Measurements from ENCODE around the gene RIN3. TPM values are rescaled to one million over a fixed set of nuclear protein-coding genes. Genes with fewer than 3 reads are reported as not detected.
A peak's percentile ranks its signal among the peaks of the same experiment; 100 is the strongest.

Gene RIN3
- polyA plus RNA-seq, 3 donors = 42.8 to 144 (median 54.6) TPM

GRCh38 chr14:92495027-92495426 lies 18.6 kb upstream of the RIN3 start:
- DNase-seq = peak; percentile 93 to 99 (median 98)
- Histone ChIP-seq H3K9me3 (replicated peaks in 1 of 2; ENCODE audit: control insufficient read depth in 1 of 2, insufficient read depth in 1 of 2, low read length in 2 of 2) (no peaks in the 10 kb centered on the region), H3K4me2 (replicated peaks; ENCODE audit: extremely low read depth, low read length, poor library complexity, severe bottlenecking) (peak overlapping the region; percentile 23), H3K79me2 (ENCODE audit: insufficient read depth, low read length) (peaks cover 20% of the 10 kb centered on the region), H3K27ac (ENCODE audit: low read depth in 1 of 2, low read length in 2 of 2) (peak overlapping the region; percentile 46 to 97), H3K9ac (ENCODE audit: insufficient read depth, low read length, poor library complexity, severe bottlenecking) (peak overlapping the region; percentile 53), H4K20me1 (ENCODE audit: insufficient read depth, low read length) (no peaks in the 10 kb centered on the region), H3K27me3 (ENCODE audit: control insufficient read depth in 2 of 2, insufficient read depth in 2 of 2, low read length in 2 of 2) (no peaks in the 10 kb centered on the region), H3K36me3 (replicated peaks in 1 of 2; ENCODE audit: control insufficient read depth in 1 of 2, insufficient read depth in 2 of 2, low read length in 2 of 2) (peaks cover 22 to 55% of the 10 kb centered on the region in 2 donors), H3K4me3 (replicated peaks in 1 of 3; ENCODE audit: low read depth in 2 of 3, low read length in 3 of 3) (peak overlapping the region in 1 of 3 experiments; percentile 29), H3K4me1 (ENCODE audit: control insufficient read depth in 1 of 2, insufficient read depth in 2 of 2, low read length in 2 of 2) (peaks cover 64 to 74% of the 10 kb centered on the region in 2 donors), H2AFZ (ENCODE audit: insufficient read depth, low read depth, low read length, poor library complexity, severe bottlenecking) (no peak overlapping the region)
- Mint-ChIP-seq H3K4me1 (peaks cover 68% of the 10 kb centered on the region), H3K27ac (peak overlapping the region; percentile 93 to 99 (median 98)), H3K36me3 (peaks cover 75 to 88% of the 10 kb centered on the region in 2 donors), H3K9me3 (peaks cover 0 to 3% (median 0%) of the 10 kb centered on the region in 7 donors), H3K4me3 (peak overlapping the region in 1 of 2 donors; percentile 35), H3K27me3 (ENCODE audit: low read depth in 3 of 3) (peaks cover 0 to 11% (median 6%) of the 10 kb centered on the region in 3 donors)
- TF ChIP-seq, protein P1, sequence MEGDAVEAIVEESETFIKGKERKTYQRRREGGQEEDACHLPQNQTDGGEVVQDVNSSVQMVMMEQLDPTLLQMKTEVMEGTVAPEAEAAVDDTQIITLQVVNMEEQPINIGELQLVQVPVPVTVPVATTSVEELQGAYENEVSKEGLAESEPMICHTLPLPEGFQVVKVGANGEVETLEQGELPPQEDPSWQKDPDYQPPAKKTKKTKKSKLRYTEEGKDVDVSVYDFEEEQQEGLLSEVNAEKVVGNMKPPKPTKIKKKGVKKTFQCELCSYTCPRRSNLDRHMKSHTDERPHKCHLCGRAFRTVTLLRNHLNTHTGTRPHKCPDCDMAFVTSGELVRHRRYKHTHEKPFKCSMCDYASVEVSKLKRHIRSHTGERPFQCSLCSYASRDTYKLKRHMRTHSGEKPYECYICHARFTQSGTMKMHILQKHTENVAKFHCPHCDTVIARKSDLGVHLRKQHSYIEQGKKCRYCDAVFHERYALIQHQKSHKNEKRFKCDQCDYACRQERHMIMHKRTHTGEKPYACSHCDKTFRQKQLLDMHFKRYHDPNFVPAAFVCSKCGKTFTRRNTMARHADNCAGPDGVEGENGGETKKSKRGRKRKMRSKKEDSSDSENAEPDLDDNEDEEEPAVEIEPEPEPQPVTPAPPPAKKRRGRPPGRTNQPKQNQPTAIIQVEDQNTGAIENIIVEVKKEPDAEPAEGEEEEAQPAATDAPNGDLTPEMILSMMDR (IDR thresholded peaks at IDR 0.05) = no peak
- intact Hi-C loops (cut with micrococcal nuclease) = no loop called here
- WGBS (ENCODE audit: insufficient coverage) = no CpG with 5 or more reads among the region's 6 CpGs

DNA sequence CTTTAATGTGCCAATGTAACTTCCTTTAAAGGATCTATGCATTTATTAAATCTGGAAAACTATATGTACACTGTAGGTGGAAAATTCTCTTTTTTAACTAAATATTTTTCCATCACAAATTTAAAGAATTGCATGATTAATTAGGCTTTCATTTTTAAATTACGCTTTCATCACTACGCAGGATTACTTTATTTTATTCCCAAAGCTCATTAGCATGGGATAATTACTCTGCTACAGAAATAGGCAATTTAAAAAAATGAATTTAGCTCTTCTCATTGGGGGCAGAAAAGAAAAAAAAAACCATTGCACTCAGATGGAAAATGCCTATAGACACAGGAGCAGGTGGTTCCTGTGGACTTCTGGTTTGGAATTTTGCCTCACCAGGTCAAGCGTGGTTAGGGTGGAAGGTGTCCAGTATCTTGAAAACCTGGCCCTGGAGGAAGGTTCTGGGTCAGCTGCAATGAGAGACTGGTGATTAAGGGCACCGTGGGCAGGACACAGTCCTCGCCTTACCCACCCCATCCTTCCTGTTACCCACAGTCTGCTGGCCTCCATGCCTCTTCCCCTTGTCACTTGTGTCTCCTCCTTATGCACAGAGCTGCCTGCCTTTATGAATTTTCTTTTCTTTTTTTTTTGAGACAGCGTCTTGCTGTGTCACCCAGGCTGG lies 17.3 kb upstream of the RIN3 start:
- Histone ChIP-seq H3K79me2 (ENCODE audit: insufficient read depth, low read length) (peaks cover 11% of the 10 kb centered on the region), H2AFZ (ENCODE audit: insufficient read depth, low read depth, low read length, poor library complexity, severe bottlenecking) (no peak overlapping the region), H3K9me3 (replicated peaks in 1 of 2; ENCODE audit: control insufficient read depth in 1 of 2, insufficient read depth in 1 of 2, low read length in 2 of 2) (no peaks in the 10 kb centered on the region), H3K4me1 (ENCODE audit: control insufficient read depth in 1 of 2, insufficient read depth in 2 of 2, low read length in 2 of 2) (peaks cover 51 to 61% of the 10 kb centered on the region in 2 donors), H3K27ac (ENCODE audit: low read depth in 1 of 2, low read length in 2 of 2) (peak overlapping the region in 1 of 2 donors; percentile 97), H3K9ac (ENCODE audit: insufficient read depth, low read length, poor library complexity, severe bottlenecking) (no peak overlapping the region), H3K27me3 (ENCODE audit: control insufficient read depth in 2 of 2, insufficient read depth in 2 of 2, low read length in 2 of 2) (no peaks in the 10 kb centered on the region), H3K36me3 (replicated peaks in 1 of 2; ENCODE audit: control insufficient read depth in 1 of 2, insufficient read depth in 2 of 2, low read length in 2 of 2) (peaks cover 21 to 57% of the 10 kb centered on the region in 2 donors), H3K4me3 (replicated peaks in 1 of 3; ENCODE audit: low read depth in 2 of 3, low read length in 3 of 3) (no peak overlapping the region), H3K4me2 (replicated peaks; ENCODE audit: extremely low read depth, low read length, poor library complexity, severe bottlenecking) (no peak overlapping the region), H4K20me1 (ENCODE audit: insufficient read depth, low read length) (no peaks in the 10 kb centered on the region)
- Mint-ChIP-seq H3K4me1 (peaks cover 57% of the 10 kb centered on the region), H3K27ac (peak overlapping the region; percentile 46 to 99 (median 97)), H3K4me3 (peak overlapping the region in 1 of 2 donors; percentile 55), H3K9me3 (peaks cover 0 to 3% (median 0%) of the 10 kb centered on the region in 7 donors), H3K27me3 (ENCODE audit: low read depth in 3 of 3) (peaks cover 0 to 11% (median 8%) of the 10 kb centered on the region in 3 donors), H3K36me3 (peaks cover 77 to 85% of the 10 kb centered on the region in 2 donors)
- intact Hi-C loops (cut with micrococcal nuclease) = no loop called here
- peak in 2 of 3 donors; percentile 54 to 60 for DNase-seq
- WGBS (ENCODE audit: insufficient coverage) = 39% methylated on average over 3 of the region's 6 CpGs
- TF ChIP-seq, protein P1 (IDR thresholded peaks at IDR 0.05) = no peak
